ENCODE measurements around the gene STK33. TPM values are rescaled to one million over a fixed set of nuclear protein-coding genes. Genes with fewer than 3 reads are reported as not detected.

The STK33 gene
- polyA plus RNA-seq, 1 donor from 2014 or later, result 13.9 TPM

GRCh38 chr11:8501836-8502235 lies 92.2 kb downstream of the STK33 start:
- TF ChIP-seq SMC3 (conservative IDR thresholded peaks at IDR 0.05; ENCODE audit: poor library complexity), result no peak
- no peak for TF ChIP-seq RAD21 (conservative IDR thresholded peaks at IDR 0.05)
- TF ChIP-seq MXI1 (conservative IDR thresholded peaks at IDR 0.05; ENCODE audit: poor library complexity, severe bottlenecking), result no peak
- no peak for TF ChIP-seq REST (IDR thresholded peaks at IDR 0.05; ENCODE audit: borderline replicate concordance)
- no peak for TF ChIP-seq EP300 (conservative IDR thresholded peaks at IDR 0.05; ENCODE audit: poor library complexity, severe bottlenecking)
- no peak for TF ChIP-seq EZH2 (IDR thresholded peaks at IDR 0.05; ENCODE audit: borderline replicate concordance, insufficient read depth, low read length, poor library complexity, severe bottlenecking)
- TF ChIP-seq POLR2AphosphoS5 (IDR thresholded peaks at IDR 0.05), result no peak
- no peak for TF ChIP-seq TAF1 (IDR thresholded peaks at IDR 0.05; ENCODE audit: low read depth)
- TF ChIP-seq CTCF (IDR thresholded peaks at IDR 0.05; ENCODE audit: poor library complexity, severe bottlenecking), result no peak
- H3K36me3 ChIP-seq (ENCODE audit: insufficient read depth, low read length), result no peaks in the 10 kb centered on the region
- H3K4me2 ChIP-seq (ENCODE audit: low read length), result no peak overlapping the region
- H3K9me2 ChIP-seq (ENCODE audit: insufficient read depth, low read length), result no peaks in the 10 kb centered on the region
- H3K27me3 ChIP-seq (ENCODE audit: insufficient read depth, low read depth, low read length), result no peaks in the 10 kb centered on the region
- H3K79me2 ChIP-seq (replicated peaks; ENCODE audit: insufficient read depth, low read length), result peaks cover 3% of the 10 kb centered on the region
- H2AFZ ChIP-seq (ENCODE audit: low read depth, low read length), result no peak overlapping the region
- H3K27ac ChIP-seq (ENCODE audit: low read length), result no peak overlapping the region
- no peaks in the 10 kb centered on the region for H4K20me1 ChIP-seq (ENCODE audit: insufficient read depth)
- no peaks in the 10 kb centered on the region for H3F3A ChIP-seq (ENCODE audit: insufficient read depth, low read length, poor library complexity, severe bottlenecking)
- H3K9me3 ChIP-seq (ENCODE audit: low read length), result peaks cover 6% of the 10 kb centered on the region
- no peak overlapping the region for H3K9ac ChIP-seq (ENCODE audit: low read length)
- H3K4me3 ChIP-seq (ENCODE audit: low read length), result no peak overlapping the region

GRCh38 chr11:8488395-8488794 lies 105.6 kb downstream of the STK33 start:
- Histone ChIP-seq H3K4me2 (ENCODE audit: low read length) (no peak overlapping the region), H3K9me2 (ENCODE audit: insufficient read depth, low read length) (no peaks in the 10 kb centered on the region), H3K9ac (ENCODE audit: low read length) (no peak overlapping the region), H3K27me3 (ENCODE audit: insufficient read depth, low read depth, low read length) (no peaks in the 10 kb centered on the region), H3K9me3 (ENCODE audit: low read length) (peaks cover 5% of the 10 kb centered on the region), H2AFZ (ENCODE audit: low read depth, low read length) (no peak overlapping the region), H3K79me2 (replicated peaks; ENCODE audit: insufficient read depth, low read length) (no peaks in the 10 kb centered on the region), H3F3A (ENCODE audit: insufficient read depth, low read length, poor library complexity, severe bottlenecking) (no peaks in the 10 kb centered on the region), H3K27ac (ENCODE audit: low read length) (no peak overlapping the region), H3K36me3 (ENCODE audit: insufficient read depth, low read length) (no peaks in the 10 kb centered on the region), H4K20me1 (ENCODE audit: insufficient read depth) (no peaks in the 10 kb centered on the region), H3K4me3 (ENCODE audit: low read length) (no peak overlapping the region)
- no peak for TF ChIP-seq MXI1 (conservative IDR thresholded peaks at IDR 0.05; ENCODE audit: poor library complexity, severe bottlenecking)
- TF ChIP-seq CTCF (IDR thresholded peaks at IDR 0.05; ENCODE audit: poor library complexity, severe bottlenecking), result no peak
- TF ChIP-seq EZH2 (IDR thresholded peaks at IDR 0.05; ENCODE audit: borderline replicate concordance, insufficient read depth, low read length, poor library complexity, severe bottlenecking), result no peak
- no peak for TF ChIP-seq POLR2AphosphoS5 (IDR thresholded peaks at IDR 0.05)
- no peak for TF ChIP-seq EP300 (conservative IDR thresholded peaks at IDR 0.05; ENCODE audit: poor library complexity, severe bottlenecking)
- no peak for TF ChIP-seq SMC3 (conservative IDR thresholded peaks at IDR 0.05; ENCODE audit: poor library complexity)
- no peak for TF ChIP-seq RAD21 (conservative IDR thresholded peaks at IDR 0.05)
- no peak for TF ChIP-seq REST (IDR thresholded peaks at IDR 0.05; ENCODE audit: borderline replicate concordance)
- no peak for TF ChIP-seq TAF1 (IDR thresholded peaks at IDR 0.05; ENCODE audit: low read depth)

Data from neural cell (in vitro differentiated cells).